GM20000 (cell line): Measurements from ENCODE around the gene GRK3.
A peak's percentile ranks its signal among the peaks of the same experiment; 100 is the strongest.

Experiments used
- DNase-seq: peaks from one replicate; pipeline ENCODE4 v3.0.0; 2012; ENCODE audit warnings: low spot score
- TF ChIP-seq, protein P1 (sequence below): IDR thresholded peaks from 2 replicates; pipeline ENCODE4 v1.5.1; 2012; ENCODE audit warnings: mild to moderate bottlenecking, control low read depth; ENCODE audit errors: extremely low read depth, missing control alignments

GRK3 gene

DNA sequence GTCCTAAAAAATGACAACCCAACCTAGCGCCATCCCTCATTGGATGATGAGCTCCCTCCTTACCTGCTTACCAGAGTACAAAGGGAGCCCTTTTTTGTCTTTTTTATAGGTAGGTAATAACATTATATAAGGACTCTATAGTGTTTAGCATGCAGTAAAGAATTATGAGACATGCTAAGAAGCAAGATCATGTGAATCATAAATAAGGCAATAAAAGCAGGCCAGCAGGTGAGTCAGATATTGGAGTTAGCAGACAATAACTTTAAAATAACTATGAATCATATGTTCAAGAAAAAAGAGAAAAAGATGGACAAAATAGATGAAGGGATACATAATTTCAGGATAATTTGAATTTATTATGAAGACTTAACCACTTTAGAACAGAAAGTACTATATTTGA is 81.5 kb downstream of the GRK3 start:
- DNase-seq = no peak
- TF ChIP-seq, protein P1, sequence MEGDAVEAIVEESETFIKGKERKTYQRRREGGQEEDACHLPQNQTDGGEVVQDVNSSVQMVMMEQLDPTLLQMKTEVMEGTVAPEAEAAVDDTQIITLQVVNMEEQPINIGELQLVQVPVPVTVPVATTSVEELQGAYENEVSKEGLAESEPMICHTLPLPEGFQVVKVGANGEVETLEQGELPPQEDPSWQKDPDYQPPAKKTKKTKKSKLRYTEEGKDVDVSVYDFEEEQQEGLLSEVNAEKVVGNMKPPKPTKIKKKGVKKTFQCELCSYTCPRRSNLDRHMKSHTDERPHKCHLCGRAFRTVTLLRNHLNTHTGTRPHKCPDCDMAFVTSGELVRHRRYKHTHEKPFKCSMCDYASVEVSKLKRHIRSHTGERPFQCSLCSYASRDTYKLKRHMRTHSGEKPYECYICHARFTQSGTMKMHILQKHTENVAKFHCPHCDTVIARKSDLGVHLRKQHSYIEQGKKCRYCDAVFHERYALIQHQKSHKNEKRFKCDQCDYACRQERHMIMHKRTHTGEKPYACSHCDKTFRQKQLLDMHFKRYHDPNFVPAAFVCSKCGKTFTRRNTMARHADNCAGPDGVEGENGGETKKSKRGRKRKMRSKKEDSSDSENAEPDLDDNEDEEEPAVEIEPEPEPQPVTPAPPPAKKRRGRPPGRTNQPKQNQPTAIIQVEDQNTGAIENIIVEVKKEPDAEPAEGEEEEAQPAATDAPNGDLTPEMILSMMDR = no peak

DNA sequence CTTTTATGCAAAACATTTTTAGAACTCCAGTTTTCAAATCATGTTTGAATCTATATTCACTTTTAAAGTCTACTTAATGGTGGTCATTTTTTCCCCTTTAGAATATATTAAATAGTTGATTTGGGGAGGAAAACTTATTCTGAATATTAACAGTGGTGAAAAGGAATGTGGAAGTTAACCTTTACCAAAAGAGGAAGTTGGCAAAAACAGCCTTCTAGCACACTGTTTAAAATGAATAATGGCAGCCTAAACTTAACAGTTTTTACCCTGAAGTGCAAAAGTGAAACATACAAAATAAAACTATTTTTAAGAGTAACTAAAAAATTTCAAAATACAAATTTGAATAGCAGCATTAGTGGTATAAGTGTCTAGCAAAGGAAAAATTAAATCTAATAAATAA is 86.4 kb downstream of the GRK3 start:
- peak; percentile 21 for DNase-seq
- TF ChIP-seq, protein P1 = no peak

DNA sequence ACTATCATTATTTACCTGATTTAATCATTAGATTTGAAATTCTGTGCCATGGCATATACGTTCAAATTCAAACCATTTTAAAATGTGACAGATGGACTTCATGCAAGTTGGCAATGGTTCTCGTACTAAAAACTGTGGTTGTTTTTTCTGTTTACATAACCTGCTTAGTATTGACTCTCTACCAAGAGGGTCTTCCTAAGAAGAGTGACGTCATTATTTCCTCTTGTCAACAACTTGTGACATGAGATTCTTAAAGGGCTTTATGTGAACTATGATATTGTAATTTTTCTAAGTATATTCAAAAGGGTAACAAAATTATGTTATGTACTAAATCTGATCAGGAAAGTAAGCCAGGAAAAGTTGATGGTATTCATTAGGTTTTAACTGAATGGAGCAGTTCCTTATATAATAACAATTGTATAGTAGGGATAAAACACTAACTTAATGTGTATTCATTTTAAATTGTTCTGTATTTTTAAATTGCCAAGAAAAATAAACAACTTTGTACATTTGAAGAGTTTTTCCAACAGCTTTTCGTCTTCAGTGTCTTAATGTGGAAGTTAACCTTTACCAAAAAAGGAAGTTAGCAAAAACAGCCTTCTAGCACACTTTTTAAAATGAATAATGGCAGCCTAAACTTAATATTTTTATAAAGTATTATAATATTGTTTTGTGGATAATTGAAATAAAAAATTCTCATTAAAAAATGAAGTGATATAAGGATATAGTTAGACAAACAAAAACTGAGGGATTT is 87.0 kb downstream of the GRK3 start:
- TF ChIP-seq, protein P1 = no peak
- DNase-seq = no peak

DNA sequence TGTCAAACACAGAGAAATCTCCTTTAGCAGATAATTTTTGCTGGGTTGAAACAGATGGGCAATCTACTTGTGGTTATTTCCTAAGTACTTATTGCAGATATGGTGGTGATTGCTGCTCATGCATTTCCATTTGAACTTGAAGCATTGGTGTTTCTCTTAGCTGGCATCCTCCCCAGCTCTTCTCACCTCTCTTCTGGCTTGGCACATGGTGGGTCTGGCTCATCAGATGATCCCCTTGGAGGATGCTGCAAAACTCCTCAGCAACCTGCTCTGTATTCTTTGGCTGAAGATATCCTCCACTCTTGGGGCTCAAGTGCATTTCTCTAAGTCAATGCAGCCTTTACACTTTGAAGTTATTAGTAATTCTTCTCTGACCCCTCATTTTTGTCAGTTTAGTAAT is 90.2 kb downstream of the GRK3 start:
- TF ChIP-seq, protein P1 = no peak
- DNase-seq = no peak

DNA sequence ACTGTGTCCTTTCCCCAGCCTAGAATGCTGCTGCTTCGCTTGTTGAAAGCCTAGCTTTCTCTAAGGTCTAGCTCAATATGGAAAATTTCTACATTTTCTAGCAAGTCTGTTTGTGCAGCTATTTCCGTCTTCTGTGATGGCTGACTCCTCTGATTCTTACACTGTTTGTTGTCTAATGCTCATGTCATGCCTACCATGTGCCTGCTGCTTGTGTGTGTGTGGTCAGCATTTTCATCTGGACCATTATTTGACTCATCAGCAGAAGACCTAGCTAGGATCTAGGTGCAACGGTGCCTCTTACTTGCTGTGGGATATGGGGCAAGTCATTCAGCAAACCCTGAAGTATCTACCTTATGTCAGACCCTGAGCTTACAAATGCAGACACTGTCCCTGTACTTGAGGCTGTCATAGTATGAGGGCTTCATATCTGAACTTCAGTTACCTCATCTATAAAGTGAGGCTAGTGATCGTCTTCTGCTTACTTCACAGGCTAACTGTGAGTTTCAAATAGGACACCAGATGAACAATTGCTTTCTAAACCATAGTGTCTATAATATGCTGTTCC is 91.0 kb downstream of the GRK3 start:
- TF ChIP-seq, protein P1 = no peak
- DNase-seq = no peak

DNA sequence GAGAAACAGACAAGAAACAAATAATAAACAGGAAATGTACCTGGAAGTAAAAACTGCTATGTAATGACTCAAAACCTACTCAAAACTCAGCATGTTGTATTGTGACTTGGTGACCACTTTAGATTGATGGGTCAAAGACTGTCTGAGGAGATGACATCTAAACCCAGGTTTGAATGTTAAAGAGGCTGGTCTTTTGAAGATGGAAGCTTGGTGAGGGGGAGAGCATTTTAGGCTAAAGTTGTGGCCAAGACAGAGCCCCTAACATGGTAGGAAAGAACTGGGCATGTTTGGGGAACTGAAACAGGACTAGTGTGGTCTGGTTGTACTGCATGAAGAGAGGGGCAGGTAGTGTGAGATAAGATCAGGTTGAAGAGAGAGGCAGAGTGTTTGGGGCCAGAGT is 92.2 kb downstream of the GRK3 start:
- TF ChIP-seq, protein P1 = no peak

DNA sequence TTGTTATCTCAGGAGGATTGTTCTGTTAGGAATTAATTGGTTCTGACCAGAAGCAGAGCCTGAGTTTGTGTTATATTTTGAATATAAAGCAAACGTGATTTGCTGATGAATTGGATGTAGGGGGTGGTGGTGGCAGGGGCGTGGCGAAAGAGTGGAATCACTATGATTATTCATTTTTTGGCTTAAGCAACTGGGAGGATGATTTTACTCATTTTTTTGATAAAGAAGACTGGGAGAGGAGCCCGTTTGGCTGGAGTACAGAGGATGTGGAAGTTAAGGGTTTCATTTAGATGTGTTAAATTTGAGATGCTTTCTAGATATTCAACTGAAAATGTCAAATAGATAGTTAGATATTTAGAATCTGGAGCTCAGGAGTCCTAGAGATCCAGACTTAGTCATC is 94.2 kb downstream of the GRK3 start:
- DNase-seq = no peak
- TF ChIP-seq, protein P1 = no peak

More for the DNA sequence above, 92.2 kb downstream of the GRK3 start:
- DNase-seq = peak; percentile 38
